GM18517 (cell line): ENCODE results near the gene ADRA2B.
"Not testable (repeated sequence)": the region's sequence is repeated elsewhere in the genome, so short reads cannot be mapped to it uniquely, and the experiment has no call there.

ENCODE experiments used
- ATAC-seq: cut with Tn5 transposase; IDR thresholded peaks from one replicate; pipeline ENCODE4 v1.9.1; 2021; ENCODE audit warnings: mild to moderate bottlenecking, moderate library complexity; ENCODE audit not compliant: unreplicated experiment

Gene ADRA2B

DNA sequence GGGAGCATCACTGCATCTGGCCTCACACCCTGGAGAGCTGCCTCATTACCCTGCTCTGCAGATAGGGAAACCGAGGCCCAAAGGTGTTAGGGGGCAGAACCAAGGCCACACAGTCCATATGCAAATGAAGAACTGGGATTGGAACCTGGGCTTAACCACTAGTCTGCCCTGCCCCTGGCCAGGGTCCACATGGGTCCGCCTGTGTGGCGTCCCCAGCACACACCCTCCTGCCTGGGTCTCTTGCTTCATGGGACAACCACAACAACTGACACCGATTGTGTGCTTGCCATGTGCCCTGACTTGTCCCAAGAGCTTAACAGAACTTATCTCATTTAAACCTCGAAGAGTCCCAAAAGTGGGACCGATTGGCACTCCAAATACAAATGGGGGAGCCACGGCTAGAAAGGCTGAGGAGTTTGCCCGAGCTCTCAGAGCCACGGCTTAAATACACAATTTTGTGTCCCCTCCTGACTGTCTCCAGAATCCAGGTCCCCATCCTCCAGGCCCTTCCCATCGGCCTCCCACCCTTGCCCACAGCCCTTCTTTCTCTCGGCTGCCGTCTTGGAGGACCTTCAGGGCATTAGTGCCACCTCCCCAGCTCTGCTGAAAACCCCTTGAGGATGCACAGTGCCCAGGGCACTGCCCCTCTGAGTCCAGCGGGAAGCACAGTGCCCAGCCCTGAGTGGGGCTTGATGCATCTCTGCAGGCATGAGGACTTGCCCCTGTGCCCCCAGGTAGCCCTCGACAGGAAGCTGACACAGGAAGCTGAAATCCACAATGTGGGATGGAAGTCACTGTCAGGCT lies 34.6 kb upstream of the ADRA2B start:
- ATAC-seq, result no peak

DNA sequence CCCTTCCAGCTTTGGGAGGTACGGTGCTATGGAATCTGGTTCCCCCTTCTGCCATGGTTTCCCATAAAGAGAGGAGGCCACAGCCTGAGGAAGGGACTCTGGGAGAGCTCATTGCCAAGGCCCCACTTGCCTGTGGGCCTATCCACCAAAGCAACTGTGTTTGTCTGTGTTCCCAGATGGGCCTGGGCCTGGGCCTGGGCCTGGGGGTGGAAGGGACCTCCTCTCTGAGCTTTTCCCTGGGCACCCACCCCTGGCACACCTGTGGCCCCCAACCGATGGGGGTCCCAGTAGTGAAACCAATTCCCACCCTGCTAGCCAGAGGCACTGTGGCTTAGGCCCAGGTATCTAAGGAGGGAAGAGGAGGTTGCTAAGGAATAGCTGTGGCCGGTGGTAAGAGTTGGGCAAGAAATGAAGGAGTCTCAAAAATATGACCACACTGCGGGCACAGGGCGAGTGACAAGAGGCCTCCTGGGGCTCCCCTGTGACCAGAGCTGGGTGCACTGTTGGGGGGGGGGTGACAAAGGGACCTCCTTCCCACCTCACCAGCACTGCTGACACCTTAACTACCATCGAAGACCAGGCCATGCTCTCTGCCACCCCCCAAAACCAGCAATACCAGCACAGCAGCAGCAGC lies 33.8 kb upstream of the ADRA2B start:
- no peak for ATAC-seq

DNA sequence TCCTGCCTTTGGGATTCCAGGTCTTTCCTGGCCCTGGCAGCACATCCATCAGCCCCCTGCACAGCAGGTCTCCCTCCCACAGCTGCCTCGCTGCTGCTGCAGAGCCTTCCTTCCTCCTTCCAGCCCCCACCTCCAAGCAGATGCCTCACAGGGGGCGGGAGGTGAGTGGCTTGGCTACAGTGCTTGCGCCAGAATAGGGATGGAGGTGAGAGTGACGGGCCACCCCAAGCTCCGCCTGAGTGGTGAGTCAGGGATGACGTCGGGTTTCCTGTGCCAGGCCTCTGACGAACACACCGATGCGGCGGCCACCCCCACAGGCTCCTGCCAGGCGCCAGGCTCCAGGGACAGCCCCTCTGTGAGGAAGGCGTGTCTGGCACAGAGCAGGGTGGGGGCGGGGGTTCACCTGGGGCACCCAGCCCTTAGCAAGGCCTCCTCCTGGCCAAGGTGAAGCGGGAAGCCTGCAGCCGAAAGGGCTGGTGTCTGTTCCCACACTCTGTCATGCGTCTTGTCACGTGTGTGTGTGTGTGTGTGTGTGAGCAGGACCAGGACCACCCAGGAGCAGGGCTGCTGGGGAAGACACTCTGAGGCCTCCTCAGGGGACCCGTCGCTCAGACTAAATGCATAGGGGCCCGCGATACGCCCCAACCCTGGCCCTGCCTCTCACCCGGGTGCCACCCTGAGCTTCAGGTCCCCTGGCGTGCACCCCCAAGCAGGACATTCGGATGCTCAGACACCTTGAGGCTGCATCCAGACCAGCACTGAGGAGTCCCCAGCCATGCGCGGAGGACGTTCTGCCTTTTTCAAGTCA lies 32.2 kb upstream of the ADRA2B start:
- peak; percentile 49 for ATAC-seq

DNA sequence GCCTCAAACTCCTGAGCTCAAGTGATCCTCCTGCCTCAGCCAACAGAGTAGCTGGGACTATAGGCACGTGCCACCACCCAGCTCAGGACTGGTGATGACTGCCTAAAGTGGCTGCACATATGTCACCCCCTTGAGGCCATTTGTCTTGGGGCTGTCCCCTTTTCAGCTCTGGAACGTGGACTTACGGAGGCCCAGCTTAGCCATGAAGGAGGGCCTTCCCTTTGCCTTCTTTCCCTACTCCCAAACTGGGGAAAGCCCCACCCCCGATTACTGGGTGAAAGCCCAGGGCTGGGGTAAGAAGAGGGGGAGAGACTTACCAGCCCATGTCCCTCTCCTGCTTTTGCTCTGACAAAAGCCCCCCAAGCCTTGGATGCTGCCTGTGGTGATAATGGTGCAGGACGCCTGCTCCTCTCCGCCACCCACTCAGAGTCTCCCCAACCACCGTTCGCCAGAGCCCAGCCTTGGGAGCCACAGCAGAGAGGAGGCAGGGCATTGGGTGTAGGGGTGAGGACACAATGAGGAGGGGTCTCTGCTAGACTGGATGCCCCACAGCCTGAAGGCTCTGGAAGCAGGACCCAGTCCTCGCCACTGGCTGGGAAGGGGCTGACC lies 31.3 kb upstream of the ADRA2B start:
- no peak for ATAC-seq

DNA sequence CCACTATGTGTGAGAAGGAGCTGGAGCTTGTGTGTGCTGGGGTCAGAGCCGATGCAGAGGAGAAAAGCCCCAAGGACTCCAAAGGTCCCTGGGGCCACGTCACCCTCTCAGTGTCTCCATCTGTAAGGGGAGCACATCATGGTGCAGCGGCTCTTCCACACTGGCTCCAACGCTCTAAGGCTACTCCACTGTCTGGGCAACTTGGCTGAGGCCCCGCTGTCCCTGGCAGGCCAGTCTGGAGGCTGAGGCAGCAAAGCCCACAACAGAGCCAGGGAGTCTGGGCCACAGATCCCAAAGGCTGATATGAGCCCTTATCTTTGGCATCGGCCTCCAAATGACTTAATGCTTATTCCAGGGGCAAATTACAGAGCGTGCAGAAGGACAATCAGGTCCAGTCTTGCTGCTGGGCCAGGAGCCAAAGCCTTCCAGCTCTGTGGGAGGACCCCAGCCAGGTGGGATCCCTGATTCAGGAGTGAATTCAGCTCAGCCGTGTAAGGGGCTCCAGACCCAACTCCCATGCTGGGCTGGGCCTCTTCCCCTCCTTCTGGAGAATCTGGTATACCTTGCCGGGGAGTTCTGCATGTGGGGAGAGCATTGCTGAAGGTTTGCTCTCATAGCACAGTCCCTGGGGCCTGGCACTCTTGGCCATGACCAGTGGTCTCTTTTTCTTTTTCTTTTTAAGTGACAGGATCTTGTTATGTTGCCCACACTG lies 30.7 kb upstream of the ADRA2B start:
- no peak for ATAC-seq

GRCh38 chr2:96146153-96146880 lies 29.9 kb upstream of the ADRA2B start:
- ATAC-seq, result peak; percentile 31

DNA sequence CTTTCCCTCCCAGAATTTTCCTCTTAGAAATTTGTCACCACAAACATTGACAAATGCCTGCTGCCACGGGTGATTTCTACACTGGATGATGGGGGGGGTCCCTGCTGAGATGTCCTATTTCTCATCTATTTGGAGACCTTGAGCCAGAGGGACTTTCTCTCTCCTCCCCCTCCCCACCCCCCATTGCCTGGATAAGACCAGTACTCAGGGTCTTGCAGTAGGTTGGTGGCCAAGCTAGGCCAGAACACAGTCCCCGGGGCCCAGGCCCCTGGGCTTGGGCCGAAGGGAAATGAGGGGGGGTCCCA lies 29.4 kb upstream of the ADRA2B start:
- no peak for ATAC-seq

GRCh38 chr2:96145036-96145847 lies 28.9 kb upstream of the ADRA2B start, which contains the start of gene DUSP2:
TSS of gene DUSP2 (minus strand) at chr2:96145440. CDS start at chr2:96145354, 86 bp downstream.
- peak; percentile 39 for ATAC-seq

GRCh38 chr2:96144481-96145035 lies 28.2 kb upstream of the ADRA2B start:
- ATAC-seq, result no peak

- no peak for ATAC-seq
These were observed 27.6 kb upstream of the ADRA2B start for GRCh38 chr2:96143848-96144480.

- no peak for ATAC-seq
These were observed 27.0 kb upstream of the ADRA2B start for GRCh38 chr2:96143231-96143847.

- no peak for ATAC-seq
These were observed 26.1 kb upstream of the ADRA2B start for GRCh38 chr2:96142217-96143113.

- not testable (repeated sequence) for ATAC-seq
These were observed 25.2 kb upstream of the ADRA2B start for GRCh38 chr2:96141624-96141967.

DNA sequence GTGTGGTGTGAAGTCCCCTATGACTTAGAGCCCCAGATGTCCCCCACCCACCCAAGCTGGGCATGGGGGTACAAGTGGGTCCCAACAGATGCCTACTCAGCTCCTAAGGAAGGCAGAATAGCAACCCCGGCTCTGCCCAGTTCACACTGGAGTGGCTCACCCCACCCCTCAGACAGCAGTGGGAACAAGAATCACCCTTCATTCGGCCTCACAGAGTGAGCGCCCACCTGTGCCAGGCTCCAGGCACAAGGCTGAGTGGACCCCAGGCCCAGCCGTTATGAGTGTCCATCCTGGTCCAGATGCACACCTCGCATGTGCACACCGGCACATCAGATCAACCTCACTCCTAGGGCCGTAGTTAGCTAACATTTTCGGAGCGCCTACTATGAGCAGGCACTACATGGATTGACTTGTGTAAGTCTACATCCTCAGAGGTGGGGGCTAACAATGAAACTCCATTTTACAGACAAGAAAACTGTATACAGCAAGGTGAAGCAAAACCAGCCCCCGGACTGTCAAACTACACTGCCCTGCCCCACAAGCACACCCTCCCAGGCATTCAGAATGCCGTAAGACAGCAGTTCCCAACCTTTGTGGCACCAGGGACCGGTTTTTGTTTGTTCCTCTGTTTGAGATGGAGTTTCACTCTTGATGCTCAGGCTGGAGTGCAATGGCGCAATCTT lies 24.7 kb upstream of the ADRA2B start:
- ATAC-seq, result no peak

DNA sequence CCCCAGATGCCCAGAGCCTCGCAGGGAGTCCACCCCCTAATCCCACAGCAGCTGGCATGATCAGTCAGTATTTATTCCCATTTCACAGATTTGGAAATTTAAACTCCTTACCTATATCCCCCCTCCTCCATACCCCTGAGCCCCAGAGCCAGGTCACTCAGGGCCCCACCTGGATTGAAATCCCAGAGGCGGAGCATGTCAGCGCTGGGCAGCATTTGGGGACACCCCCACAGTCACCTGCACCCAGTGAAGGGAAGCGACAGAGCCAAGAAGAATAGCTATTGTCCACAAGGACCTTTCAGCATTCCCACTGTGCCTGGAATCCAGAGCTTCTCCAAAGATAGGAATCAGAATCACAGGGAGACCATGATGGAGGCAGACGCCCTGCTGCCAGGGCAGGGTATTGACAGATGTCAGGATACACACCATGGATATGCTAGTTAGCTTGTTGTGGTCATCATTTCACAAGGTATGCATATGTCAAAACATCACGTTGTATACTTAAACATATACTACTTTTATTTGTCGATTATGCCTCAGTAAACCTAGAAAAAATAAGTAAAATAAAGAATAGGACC lies 22.9 kb upstream of the ADRA2B start:
- ATAC-seq, result no peak
